Tibial nerve (tissue), 4 donors: ENCODE results near the gene SIK2. TPM values are rescaled to one million over a fixed set of nuclear protein-coding genes. Genes with fewer than 3 reads are reported as not detected.

ENCODE experiments used
- DNase-seq, 2 donors: peaks; one replicate each; pipeline ENCODE4 v3.0.0-alpha.2; 2019; ENCODE audit warnings: low spot score in 2 of 2
- H3K27ac ChIP-seq, 4 donors: fragments of 200-600 bp; sonication (generic) in 3 of 4; one replicate each; pipeline ENCODE4 v1.5.1; 2017 to 2019; ENCODE audit warnings: mild to moderate bottlenecking in 1 of 4
- H3K27me3 ChIP-seq, 2 donors: fragments of 200-600 bp; sonication (generic) in 1 of 2; one replicate each; pipeline versions ENCODE4 v1.5.1 to v1.6.0; 2017 to 2019
- H3K36me3 ChIP-seq, 3 donors: fragments of 200-600 bp; sonication (generic); one replicate each; pipeline ENCODE4 v1.5.1; 2018 to 2019
- H3K4me1 ChIP-seq, 4 donors: fragments of 200-600 bp; sonication (generic) in 3 of 4; one replicate each; pipeline ENCODE4 v1.5.1; 2017 to 2019
- H3K4me3 ChIP-seq, 4 donors: fragments of 200-600 bp; sonication (generic) in 3 of 4; one replicate each; pipeline ENCODE4 v1.5.1; 2017 to 2019; ENCODE audit warnings: mild to moderate bottlenecking in 1 of 4, moderate library complexity in 1 of 4
- H3K9me3 ChIP-seq, 4 donors: fragments of 200-600 bp; sonication (generic) in 3 of 4; one replicate each; pipeline ENCODE4 v1.5.1; 2017 to 2019
- EP300 ChIP-seq, 2 donors: sonication (generic); formaldehyde crosslinking; IDR thresholded peaks; one replicate each; pipeline ENCODE4 v1.6.1; 2017; ENCODE audit warnings: antibody characterized with exemption in 2 of 2, mild to moderate bottlenecking in 1 of 2
- POLR2A ChIP-seq, 2 donors: fragments of 450-650 bp; IDR thresholded peaks; one replicate each; pipeline ENCODE4 v1.6.1; 2017; ENCODE audit warnings: antibody characterized with exemption in 2 of 2, mild to moderate bottlenecking in 2 of 2, moderate library complexity in 2 of 2
- whole genome bisulfite sequencing, 2 donors: methylation state at CpG; one replicate each; pipeline ENCODE4 v1.1.5; 2018; 5-methylcytosine and 5-hydroxymethylcytosine counted together
- total RNA-seq, 4 donors: library from RNA; depleted of rRNA; stranded (reverse); fragments of >200 nt; gene quantifications; one replicate each; pipeline ENCODE4 v1.1.0, GENCODE V29; 2016
- TF ChIP-seq, protein P1 (sequence below), 5 experiments: fragments of 200-600 bp in 3 of 5; fragments of 450-650 bp in 2 of 5; sonication (generic) in 3 of 5; IDR thresholded peaks; one replicate each; pipeline ENCODE4 v1.5.1; 2016 to 2019; ENCODE audit warnings: antibody characterized with exemption in 5 of 5, mild to moderate bottlenecking in 3 of 5, moderate library complexity in 2 of 5

The SIK2 gene
- total RNA-seq, 4 donors from 2014 or later, result 19.7 to 27.6 (median 24.1) TPM

- TF ChIP-seq, protein P1, sequence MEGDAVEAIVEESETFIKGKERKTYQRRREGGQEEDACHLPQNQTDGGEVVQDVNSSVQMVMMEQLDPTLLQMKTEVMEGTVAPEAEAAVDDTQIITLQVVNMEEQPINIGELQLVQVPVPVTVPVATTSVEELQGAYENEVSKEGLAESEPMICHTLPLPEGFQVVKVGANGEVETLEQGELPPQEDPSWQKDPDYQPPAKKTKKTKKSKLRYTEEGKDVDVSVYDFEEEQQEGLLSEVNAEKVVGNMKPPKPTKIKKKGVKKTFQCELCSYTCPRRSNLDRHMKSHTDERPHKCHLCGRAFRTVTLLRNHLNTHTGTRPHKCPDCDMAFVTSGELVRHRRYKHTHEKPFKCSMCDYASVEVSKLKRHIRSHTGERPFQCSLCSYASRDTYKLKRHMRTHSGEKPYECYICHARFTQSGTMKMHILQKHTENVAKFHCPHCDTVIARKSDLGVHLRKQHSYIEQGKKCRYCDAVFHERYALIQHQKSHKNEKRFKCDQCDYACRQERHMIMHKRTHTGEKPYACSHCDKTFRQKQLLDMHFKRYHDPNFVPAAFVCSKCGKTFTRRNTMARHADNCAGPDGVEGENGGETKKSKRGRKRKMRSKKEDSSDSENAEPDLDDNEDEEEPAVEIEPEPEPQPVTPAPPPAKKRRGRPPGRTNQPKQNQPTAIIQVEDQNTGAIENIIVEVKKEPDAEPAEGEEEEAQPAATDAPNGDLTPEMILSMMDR (IDR thresholded peaks at IDR 0.05), result no peak
- TF ChIP-seq POLR2A (IDR thresholded peaks at IDR 0.05), result no peak
- no peak for TF ChIP-seq EP300 (IDR thresholded peaks at IDR 0.05)
- H3K36me3 ChIP-seq, result peaks cover 0 to 29% (median 10%) of the 10 kb centered on the region in 3 donors
These were observed 96.8 kb downstream of the SIK2 start for GRCh38 chr11:111698852-111699559.

GRCh38 chr11:111699579-111700156 is 97.4 kb downstream of the SIK2 start:
- WGBS, 2 donors, result 79 to 96% methylated on average over 1 of the region's 1 CpG
- no peak overlapping the region for H3K27ac ChIP-seq
- peaks cover 0 to 24% (median 1%) of the 10 kb centered on the region in 4 donors for H3K4me1 ChIP-seq
- TF ChIP-seq POLR2A (IDR thresholded peaks at IDR 0.05) (no peak), EP300 (IDR thresholded peaks at IDR 0.05) (no peak)
- TF ChIP-seq, protein P1 (IDR thresholded peaks at IDR 0.05), result no peak
- peaks cover 0 to 35% (median 14%) of the 10 kb centered on the region in 3 donors for H3K36me3 ChIP-seq
- H3K9me3 ChIP-seq, result no peaks in the 10 kb centered on the region
- no peak for DNase-seq
- H3K27me3 ChIP-seq, result no peaks in the 10 kb centered on the region
- no peak overlapping the region for H3K4me3 ChIP-seq

More at GRCh38 chr11:111698852-111699559, 96.8 kb downstream of the SIK2 start:
- 90 to 95% methylated on average over 3 of the region's 3 CpGs for WGBS, 2 donors
- Histone ChIP-seq H3K9me3 (no peaks in the 10 kb centered on the region), H3K27me3 (no peaks in the 10 kb centered on the region), H3K27ac (no peak overlapping the region), H3K4me3 (no peak overlapping the region), H3K4me1 (peaks cover 0 to 31% (median 1%) of the 10 kb centered on the region in 4 donors)
- DNase-seq, result no peak

- Histone ChIP-seq H3K9me3 (no peaks in the 10 kb centered on the region), H3K4me1 (peaks cover 0 to 20% (median 1%) of the 10 kb centered on the region in 4 donors), H3K27ac (no peak overlapping the region), H3K27me3 (no peaks in the 10 kb centered on the region), H3K36me3 (peaks cover 0 to 40% (median 18%) of the 10 kb centered on the region in 3 donors), H3K4me3 (no peak overlapping the region)
- WGBS, 2 donors, result 94 to 100% methylated on average over 1 of the region's 1 CpG
- no peak for DNase-seq
- TF ChIP-seq POLR2A (IDR thresholded peaks at IDR 0.05), result no peak
These were observed 97.9 kb downstream of the SIK2 start for GRCh38 chr11:111700162-111700561.

DNA sequence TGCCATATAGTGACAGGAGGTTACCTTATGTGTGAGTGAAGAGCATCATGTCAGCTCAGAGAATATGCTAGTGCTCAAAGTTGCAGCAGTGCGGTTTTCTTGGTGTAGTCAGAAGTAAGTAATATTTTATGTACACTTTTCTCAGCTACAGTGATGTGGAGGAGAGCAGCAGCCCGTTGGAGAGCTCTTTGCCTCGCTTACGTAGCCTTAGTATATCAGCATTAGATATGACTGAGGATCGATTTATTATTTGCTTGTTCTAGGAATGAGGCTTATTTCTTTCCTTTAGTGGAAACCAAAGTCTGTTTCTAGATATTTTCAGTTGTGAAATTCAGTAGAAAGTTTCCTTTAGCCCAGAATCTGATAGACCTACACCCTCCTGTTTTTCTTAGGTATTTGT is 100.4 kb downstream of the SIK2 start:
- peaks cover 0 to 18% (median 0%) of the 10 kb centered on the region in 4 donors for H3K4me1 ChIP-seq
- peaks cover 0 to 48% (median 18%) of the 10 kb centered on the region in 3 donors for H3K36me3 ChIP-seq
- no peak overlapping the region for H3K4me3 ChIP-seq
- TF ChIP-seq, protein P1 (IDR thresholded peaks at IDR 0.05), result no peak
- TF ChIP-seq EP300 (IDR thresholded peaks at IDR 0.05) (no peak), POLR2A (IDR thresholded peaks at IDR 0.05) (no peak)
- H3K9me3 ChIP-seq, result no peaks in the 10 kb centered on the region
- DNase-seq, result no peak
- no peaks in the 10 kb centered on the region for H3K27me3 ChIP-seq
- 89 to 94% methylated on average over 5 of the region's 5 CpGs for WGBS, 2 donors
- H3K27ac ChIP-seq, result no peak overlapping the region

DNA sequence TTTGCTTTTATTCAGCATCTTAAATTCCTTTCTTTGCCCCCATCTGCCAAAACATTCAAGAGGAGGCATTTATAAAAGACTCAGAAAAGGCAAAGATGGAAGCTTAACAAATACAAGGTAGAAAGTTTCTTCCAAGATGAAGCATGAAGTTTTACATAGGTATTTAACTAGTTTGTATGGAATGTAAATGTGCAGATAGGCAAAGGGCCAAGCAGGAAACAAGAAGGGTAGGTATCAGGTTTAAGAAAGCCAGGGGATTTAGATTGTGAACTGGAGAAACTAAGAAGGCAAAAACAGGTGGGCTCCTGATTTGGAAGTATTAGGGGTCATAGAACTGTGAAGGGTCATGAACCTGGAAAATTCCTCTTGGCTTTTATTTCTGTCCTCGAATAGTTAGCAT is 101.3 kb downstream of the SIK2 start:
- H3K9me3 ChIP-seq, result no peaks in the 10 kb centered on the region
- H3K27me3 ChIP-seq, result no peaks in the 10 kb centered on the region
- TF ChIP-seq EP300 (IDR thresholded peaks at IDR 0.05), result no peak
- TF ChIP-seq, protein P1 (IDR thresholded peaks at IDR 0.05), result no peak
- no peak for TF ChIP-seq POLR2A (IDR thresholded peaks at IDR 0.05)
- peaks cover 0 to 18% (median 0%) of the 10 kb centered on the region in 4 donors for H3K4me1 ChIP-seq
- 65 to 70% methylated on average over 1 of the region's 1 CpG for WGBS, 2 donors
- no peak overlapping the region for H3K27ac ChIP-seq
- H3K36me3 ChIP-seq, result peaks cover 1 to 58% (median 18%) of the 10 kb centered on the region in 3 donors
- DNase-seq, result no peak
- no peak overlapping the region for H3K4me3 ChIP-seq
